PC-3 (cell line): ENCODE results near the gene NKD2. TPM values are rescaled to one million over a fixed set of nuclear protein-coding genes. Genes with fewer than 3 reads are reported as not detected.

Source experiments
- ATAC-seq: fragments of 200-7000 bp; cut with Tn5 transposase; 2 replicates; pipeline ENCODE4 v1.9.1; 2020; ENCODE audit warnings: mild to moderate bottlenecking, moderate library complexity
- BruUV-seq: library from RNA; stranded (reverse); fragments of 400-500 nt; replicated peaks from 2 replicates; lab custom pipeline; 2021; lab: Mats Ljungman, UMichigan
- CTCF ChIA-PET: fragments of 300-600 bp; sonication (Branson Sonifier 250); formaldehyde crosslinking; loops from one replicate; lab custom pipeline; 2022; ENCODE audit warnings: antibody characterized with exemption; lab: Charles Lee
- POLR2A ChIA-PET: fragments of 300-600 bp; sonication (Branson Sonifier 250); formaldehyde crosslinking; loops from one replicate; lab custom pipeline; 2022; ENCODE audit warnings: antibody characterized with exemption; ENCODE audit not compliant: unreplicated experiment; lab: Charles Lee
- DNase-seq: peaks from one replicate; pipeline ENCODE4 v3.0.0-alpha.2; 2015
- H2AFZ ChIP-seq: fragments of 300-600 bp; sonication (generic); 2 replicates; pipeline ENCODE4 v1.6.0; 2016; ENCODE audit warnings: antibody characterized with exemption, low read length
- H3F3A ChIP-seq: fragments of 300-600 bp; sonication (generic); one replicate; pipeline ENCODE4 v1.6.0; 2017; ENCODE audit warnings: antibody characterized with exemption, low read length, control low read depth, mild to moderate bottlenecking; ENCODE audit not compliant: unreplicated experiment
- H3K27ac ChIP-seq: fragments of 300-600 bp; sonication (generic); 2 replicates; pipeline ENCODE4 v1.5.1; 2016; ENCODE audit warnings: mild to moderate bottlenecking, low read length
- H3K27me3 ChIP-seq: fragments of 300-600 bp; sonication (generic); 2 replicates; pipeline ENCODE4 v1.6.1; 2016; ENCODE audit warnings: low read length, mixed read lengths
- H3K36me3 ChIP-seq: fragments of 300-600 bp; sonication (generic); 2 replicates; pipeline ENCODE4 v1.6.1; 2016; ENCODE audit warnings: low read depth, mixed run types, low read length, mixed read lengths
- H3K4me1 ChIP-seq: fragments of 300-600 bp; sonication (generic); 2 replicates; pipeline ENCODE4 v1.5.1; 2016; ENCODE audit warnings: low read length; ENCODE audit not compliant: insufficient read depth
- H3K4me2 ChIP-seq: fragments of 300-600 bp; sonication (generic); 2 replicates; pipeline ENCODE4 v1.6.0; 2016; ENCODE audit warnings: low read length
- H3K4me3 ChIP-seq: fragments of 300-600 bp; sonication (generic); 2 replicates; pipeline ENCODE4 v1.5.1; 2016; ENCODE audit warnings: mild to moderate bottlenecking, low read length, mixed read lengths
- H3K79me2 ChIP-seq: fragments of 300-600 bp; sonication (generic); 2 replicates; pipeline ENCODE4 v1.6.1; 2017; ENCODE audit warnings: low read length, mixed read lengths
- H3K9ac ChIP-seq: fragments of 300-600 bp; sonication (generic); 2 replicates; pipeline ENCODE4 v1.6.0; 2016; ENCODE audit warnings: mild to moderate bottlenecking, low read length
- H3K9me2 ChIP-seq: fragments of 300-600 bp; sonication (generic); replicated peaks from 2 replicates; pipeline ENCODE4 v1.6.1; 2016; ENCODE audit warnings: mixed run types, low read length, mixed read lengths
- H3K9me3 ChIP-seq: fragments of 300-600 bp; sonication (generic); 2 replicates; pipeline ENCODE4 v1.6.1; 2016; ENCODE audit warnings: low read length, mixed read lengths
- H4K20me1 ChIP-seq: fragments of 300-600 bp; sonication (generic); 2 replicates; pipeline ENCODE4 v1.6.1; 2016; ENCODE audit warnings: low read length, mixed read lengths
- CTCF ChIP-seq: fragments of 300-600 bp; sonication (generic); conservative IDR thresholded peaks from 2 replicates; pipeline ENCODE4 v1.5.1; 2017; ENCODE audit warnings: antibody characterized with exemption, low read depth, mild to moderate bottlenecking, low read length
- EZH2 ChIP-seq: fragments of 300-600 bp; sonication (generic); IDR thresholded peaks from one replicate; pipeline ENCODE4 v1.6.1; 2017; ENCODE audit warnings: antibody characterized with exemption, mild to moderate bottlenecking, low read length; ENCODE audit not compliant: unreplicated experiment
- EZH2phosphoT487 ChIP-seq: fragments of 300-600 bp; sonication (generic); IDR thresholded peaks from 2 replicates; pipeline ENCODE4 v1.6.1; 2018; ENCODE audit warnings: mild to moderate bottlenecking, antibody characterized with exemption, low read length, borderline replicate concordance
- intact Hi-C: fragments of 100-400 bp; cut with micrococcal nuclease; formaldehyde crosslinking; loops from 2 replicates; pipeline ENCODE4 v1.9.0; 2023
- total RNA-seq: library from RNA; depleted of rRNA; stranded (reverse); fragments of >200 nt; gene quantifications from 2 replicates; pipeline ENCODE4 v1.2.3, GENCODE V29; 2014

NKD2 gene
- total RNA-seq, 1 experiment from 2014 or later: 1.6 TPM

- intact Hi-C loops: no loop called here
- no peak for DNase-seq
- ChIA-PET CTCF (no interaction called here), POLR2A (no interaction called here)
- Histone ChIP-seq H3K79me2 (no peaks in the 10 kb centered on the region), H3K36me3 (no peaks in the 10 kb centered on the region), H2AFZ (no peak overlapping the region), H4K20me1 (no peaks in the 10 kb centered on the region), H3K9me2 (no peaks in the 10 kb centered on the region), H3K4me2 (no peak overlapping the region), H3F3A (no peaks in the 10 kb centered on the region), H3K27ac (no peak overlapping the region), H3K9ac (no peak overlapping the region), H3K4me1 (no peaks in the 10 kb centered on the region), H3K4me3 (no peak overlapping the region), H3K27me3 (no peaks in the 10 kb centered on the region), H3K9me3 (no peaks in the 10 kb centered on the region)
- no TSS peak for BruUV-seq
- TF ChIP-seq EZH2: no peak
- no peak for TF ChIP-seq EZH2phosphoT487
- TF ChIP-seq CTCF: no peak
- no peak for ATAC-seq
These were observed 26.4 kb downstream of the NKD2 start for GRCh38 chr5:1034986-1035385.

GRCh38 chr5:1035421-1036405 is 27.1 kb downstream of the NKD2 start:
- POLR2A ChIA-PET: no interaction called here
- no peak overlapping the region for H3K4me2 ChIP-seq
- no peak for DNase-seq
- CTCF ChIA-PET: no interaction called here
- H3K9me2 ChIP-seq: no peaks in the 10 kb centered on the region
- H3K27me3 ChIP-seq: no peaks in the 10 kb centered on the region
- H3K9me3 ChIP-seq: no peaks in the 10 kb centered on the region
- H3K9ac ChIP-seq: no peak overlapping the region
- ATAC-seq: no peak
- no peaks in the 10 kb centered on the region for H3K36me3 ChIP-seq
- no peaks in the 10 kb centered on the region for H3F3A ChIP-seq
- H3K79me2 ChIP-seq: no peaks in the 10 kb centered on the region
- H3K4me3 ChIP-seq: no peak overlapping the region
- BruUV-seq: no TSS peak
- H4K20me1 ChIP-seq: no peaks in the 10 kb centered on the region
- no peaks in the 10 kb centered on the region for H3K4me1 ChIP-seq
- H3K27ac ChIP-seq: no peak overlapping the region
- no peak overlapping the region for H2AFZ ChIP-seq
- TF ChIP-seq EZH2phosphoT487 (no peak), EZH2 (no peak), CTCF (no peak)
- intact Hi-C loops: no loop called here
